Stimulated activated CD8-positive, alpha-beta memory T cell treated with anti-CD3 and anti-CD28 coated beads, Interleukin-15, amount 100 ng/mL, for 24 hours (primary cell): Measurements from ENCODE around the gene DDIT3.

Source experiments
- DNase-seq: peaks from one replicate; pipeline ENCODE4 v3.0.0-alpha.2; 2020; ENCODE audit warnings: low read depth

DDIT3 gene

DNA sequence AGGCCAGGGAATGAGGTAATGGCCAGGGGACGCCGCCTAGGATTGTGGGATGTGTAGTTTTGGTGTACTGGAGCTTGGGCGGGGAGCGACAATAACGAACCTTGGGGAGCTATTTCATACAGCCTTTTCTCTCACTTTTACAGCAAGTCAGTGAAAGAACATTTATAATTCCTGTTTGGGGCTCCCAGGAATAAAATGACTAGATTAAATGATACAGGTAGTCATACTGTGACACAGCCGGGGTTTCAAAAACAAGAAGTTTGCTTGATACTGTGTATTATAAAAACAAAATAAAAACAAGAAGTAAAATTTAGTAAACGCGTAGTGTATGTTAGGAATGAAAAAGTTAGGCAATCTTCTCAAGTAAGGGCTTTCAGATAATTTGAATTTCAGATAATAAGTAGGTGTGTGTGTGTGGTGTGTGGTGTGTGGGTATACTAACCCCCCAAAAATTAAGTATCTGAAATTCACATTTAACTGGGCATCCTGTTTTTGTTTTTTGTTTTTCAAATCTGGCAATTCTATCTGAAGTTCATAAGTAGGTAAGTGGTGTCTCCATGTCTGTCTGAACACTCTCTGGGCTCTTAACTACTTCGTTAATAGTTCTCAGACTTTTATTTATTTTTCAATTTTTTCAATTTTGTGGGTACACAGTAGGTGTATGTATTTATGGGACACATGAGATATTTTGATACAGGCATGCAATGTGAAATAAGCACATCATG, 27.1 kb upstream of the DDIT3 start:
- no peak for DNase-seq

DNA sequence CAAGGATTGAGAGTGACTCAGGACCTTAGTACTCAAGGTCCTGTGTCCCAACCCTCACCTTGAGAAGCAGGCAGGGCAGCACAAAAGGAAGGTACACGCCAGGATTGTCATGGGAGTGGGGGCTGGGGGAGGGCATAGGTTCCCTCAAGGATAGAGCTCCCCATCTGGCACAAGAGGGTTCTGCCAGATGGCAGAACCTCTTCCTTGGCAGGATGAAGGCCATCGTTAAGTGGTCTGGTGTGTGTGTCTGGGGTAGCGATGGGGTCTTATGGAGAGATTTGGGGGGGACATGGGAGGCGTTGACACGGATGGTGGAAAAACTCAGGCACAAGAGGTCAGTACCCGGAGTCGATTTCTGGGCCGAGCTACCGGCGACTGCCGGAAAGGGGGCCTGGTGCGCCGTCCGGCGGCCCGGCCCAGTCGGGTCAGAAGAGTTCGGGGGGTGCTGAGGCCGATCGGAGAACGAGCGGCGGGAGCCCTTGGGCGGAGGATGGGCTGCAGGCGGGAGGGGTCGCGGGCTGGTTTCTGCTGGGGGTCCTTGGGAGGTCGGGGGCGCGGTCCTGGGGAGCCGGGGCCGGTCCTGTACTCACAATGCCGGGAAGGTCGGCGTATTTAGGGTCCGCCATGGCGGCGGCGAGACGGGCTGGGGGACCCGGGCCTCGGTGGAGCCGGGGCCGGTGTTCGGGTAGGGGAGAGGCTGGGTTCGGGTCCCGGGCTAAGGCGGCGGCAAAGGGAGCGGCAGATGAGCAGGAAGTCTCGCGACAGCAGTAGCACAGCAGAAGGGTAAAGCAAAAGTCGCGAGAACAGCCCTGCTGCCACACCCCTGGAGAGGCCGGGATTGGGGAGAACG, 26.3 kb upstream of the DDIT3 start, which contains the start of gene DCTN2:
DCTN2 (minus strand) TSS at position 755 of the 850 bp plus-strand sequence; CDS start at position 626, 129 bp downstream.
- DNase-seq = peak; percentile 65

DNA sequence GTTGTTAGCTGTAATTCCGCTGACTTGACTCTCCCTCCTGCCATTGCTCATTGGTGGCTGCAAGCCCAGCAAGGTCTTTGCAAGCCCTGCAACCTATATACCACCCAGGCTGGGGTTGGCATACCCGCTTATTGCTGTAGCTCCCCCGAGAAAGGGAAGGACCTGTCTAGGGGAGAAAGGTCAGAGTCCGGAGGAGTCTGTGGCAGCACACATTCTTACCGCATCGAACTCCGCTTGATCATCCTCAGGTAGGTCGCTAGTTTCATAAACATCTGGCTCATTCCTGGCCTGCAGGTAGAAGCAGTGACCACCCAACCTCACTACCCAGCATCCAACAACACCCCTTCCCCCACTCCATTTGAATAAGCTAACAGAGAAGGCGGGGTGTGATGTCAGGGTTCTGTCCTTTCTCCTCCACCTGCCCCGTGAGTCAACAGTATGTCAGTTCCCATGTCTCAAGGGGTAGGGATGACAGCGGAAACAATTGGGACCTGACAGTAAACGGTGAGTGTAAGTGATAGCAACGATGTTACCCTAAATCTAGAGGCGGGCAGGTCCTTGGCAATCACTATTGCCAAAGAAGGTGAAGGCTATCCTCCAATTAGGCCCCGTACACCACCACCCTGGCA, 25.6 kb upstream of the DDIT3 start:
- no peak for DNase-seq

DNA sequence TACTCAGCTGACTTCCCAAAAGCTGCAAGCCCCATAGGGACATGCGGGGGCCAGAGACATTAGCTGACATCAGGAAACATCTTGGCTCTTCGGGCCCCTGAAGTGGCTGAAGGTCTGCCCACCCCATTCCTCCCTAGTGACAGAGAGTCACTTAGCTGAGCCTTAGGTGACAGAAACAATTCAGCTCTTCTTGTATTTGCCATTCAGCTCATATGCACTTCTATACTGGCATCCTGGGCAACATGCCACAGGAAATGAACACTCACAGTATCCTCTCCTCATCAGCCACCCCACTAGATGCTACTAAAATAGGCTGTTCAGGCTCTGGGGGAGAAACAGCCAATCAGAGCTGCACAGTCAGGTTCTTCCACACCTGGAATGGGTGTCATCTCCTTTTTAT, 23.3 kb upstream of the DDIT3 start:
- no peak for DNase-seq

GRCh38 chr12:57541717-57542116, 21.4 kb upstream of the DDIT3 start:
- DNase-seq = no peak

GRCh38 chr12:57541001-57541400, 20.7 kb upstream of the DDIT3 start:
- no peak for DNase-seq

GRCh38 chr12:57539134-57539768, 18.9 kb upstream of the DDIT3 start:
- DNase-seq = no peak

DNA sequence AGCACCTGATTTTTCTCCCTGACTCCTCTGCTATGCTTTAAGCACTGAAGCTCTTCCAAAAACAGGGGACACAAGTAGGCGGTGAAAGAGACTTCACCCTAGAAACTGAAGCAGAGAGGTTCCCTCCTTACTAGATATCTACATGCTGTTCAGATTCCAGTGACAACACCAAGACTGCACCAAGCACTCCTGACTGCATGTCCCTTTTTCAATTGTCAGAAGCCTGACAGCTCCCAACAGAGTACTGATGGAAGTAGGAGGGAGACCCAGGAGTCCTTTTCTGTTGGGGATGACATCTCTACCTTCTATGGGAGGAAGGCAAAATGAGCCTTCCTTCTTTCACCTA, 16.3 kb upstream of the DDIT3 start:
- DNase-seq = no peak

GRCh38 chr12:57535764-57536596, 15.7 kb upstream of the DDIT3 start:
- no peak for DNase-seq

GRCh38 chr12:57534991-57535543, 14.8 kb upstream of the DDIT3 start:
- no peak for DNase-seq

DNA sequence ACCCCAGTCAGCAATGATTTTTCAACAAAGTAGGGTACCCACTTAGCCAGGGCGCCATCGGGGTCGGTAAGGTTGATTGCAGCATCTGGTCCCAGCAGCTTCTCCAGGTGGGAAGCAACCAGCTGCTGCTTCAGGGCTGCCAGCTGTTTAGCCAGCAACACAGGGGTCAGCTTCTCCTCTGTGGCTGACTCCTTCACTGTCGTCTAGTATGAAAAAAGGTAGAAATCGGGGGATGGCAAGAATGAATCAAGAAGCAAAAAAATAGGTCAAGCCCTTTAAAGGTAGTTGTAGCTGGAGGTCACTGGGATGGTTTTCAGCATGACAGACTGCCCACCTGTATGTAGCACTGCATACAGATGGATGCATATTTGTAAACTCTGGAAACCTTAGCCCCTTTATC, 13.9 kb upstream of the DDIT3 start:
- DNase-seq = no peak

DNA sequence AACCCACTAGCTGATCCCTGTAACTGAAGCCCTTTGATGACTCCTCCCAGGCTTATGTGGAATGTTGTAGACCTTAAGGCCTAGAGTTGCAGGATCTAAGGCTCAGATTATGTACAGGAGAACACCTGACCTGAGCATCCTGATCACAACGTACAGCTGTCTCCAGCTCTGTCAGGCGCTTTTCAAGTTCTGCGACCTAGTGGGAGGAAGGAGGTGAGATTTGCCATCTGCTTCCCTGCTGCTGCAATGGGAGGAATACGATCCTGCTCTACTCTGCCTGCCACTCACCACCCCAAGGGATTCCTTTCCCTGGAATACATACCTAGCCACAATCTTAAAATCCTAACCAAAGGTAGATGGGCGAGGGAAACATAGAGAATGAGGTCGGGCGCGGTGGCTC, 12.8 kb upstream of the DDIT3 start:
- no peak for DNase-seq

DNA sequence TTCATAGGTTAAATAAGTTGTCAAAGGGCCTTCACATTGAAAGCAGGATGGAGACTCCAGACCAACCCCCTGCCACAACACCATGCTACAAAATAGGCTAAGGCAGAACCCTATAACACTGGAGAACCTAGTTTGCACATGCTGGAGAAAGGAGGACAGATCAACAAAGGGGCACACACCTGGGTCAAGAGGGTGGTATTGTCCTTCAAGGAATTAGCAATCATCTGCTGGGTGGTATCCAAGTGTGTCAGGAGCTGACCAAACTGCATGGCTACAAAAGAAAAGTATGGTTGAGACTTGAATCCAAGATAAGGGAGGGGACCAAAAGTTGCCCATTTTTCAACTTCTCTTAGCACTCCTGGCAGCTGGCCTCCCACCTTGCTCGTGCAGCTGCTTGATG, 11.5 kb upstream of the DDIT3 start:
- DNase-seq = no peak

DNA sequence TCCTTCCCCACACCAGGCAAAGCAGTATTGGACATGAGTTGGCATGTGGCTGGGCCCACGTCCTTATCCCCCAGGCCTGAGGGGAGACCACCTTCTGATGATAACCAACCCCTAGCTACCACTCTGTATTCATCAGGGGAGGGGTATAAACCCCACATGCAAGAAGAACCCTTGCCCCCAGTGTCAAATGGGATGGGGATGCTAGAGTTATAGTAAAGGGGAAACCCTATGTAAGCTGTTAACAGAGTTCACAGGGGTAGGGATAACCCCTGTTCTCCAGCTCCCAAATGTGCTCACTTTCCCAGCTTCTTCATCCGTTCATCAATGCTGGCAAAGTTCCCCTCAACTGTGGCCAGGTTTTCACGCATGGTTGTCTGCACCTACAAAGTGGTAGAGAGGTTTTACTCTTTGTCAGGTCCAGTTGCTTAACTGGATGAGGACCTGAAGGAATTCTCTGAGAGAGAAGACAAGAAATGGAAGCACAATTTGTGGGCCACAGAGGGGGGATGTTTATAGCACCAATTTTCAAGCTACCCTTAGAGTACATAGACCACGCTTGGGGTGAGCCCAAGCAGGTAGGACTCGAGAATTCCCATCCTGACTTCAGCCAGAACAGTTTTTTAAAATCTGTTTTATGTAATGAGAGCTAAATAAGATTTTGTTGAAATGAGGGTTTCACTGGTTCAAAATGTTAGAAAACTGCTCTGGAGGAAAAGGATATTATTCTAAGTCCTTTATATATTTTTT, 10.3 kb upstream of the DDIT3 start:
- no peak for DNase-seq

DNA sequence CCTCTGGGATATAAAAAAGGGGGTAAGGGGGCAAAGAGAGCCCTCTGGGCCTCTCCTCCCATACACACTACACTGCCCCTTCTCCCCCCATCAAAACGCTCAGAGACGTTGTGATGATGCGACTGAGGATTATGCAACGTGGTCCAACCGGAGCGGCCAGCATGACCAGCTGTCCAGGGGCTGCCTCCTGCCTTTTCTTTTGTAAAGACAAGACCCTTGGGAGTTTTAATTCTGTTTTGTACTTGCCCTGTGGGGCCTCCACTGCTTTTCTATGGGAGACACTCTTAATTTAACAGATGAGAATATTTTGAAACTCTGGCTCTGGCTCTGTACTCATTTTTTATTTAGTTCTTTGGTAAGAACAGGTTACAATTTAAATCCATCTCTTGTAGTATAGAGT, 9.5 kb upstream of the DDIT3 start:
- DNase-seq = no peak

DNA sequence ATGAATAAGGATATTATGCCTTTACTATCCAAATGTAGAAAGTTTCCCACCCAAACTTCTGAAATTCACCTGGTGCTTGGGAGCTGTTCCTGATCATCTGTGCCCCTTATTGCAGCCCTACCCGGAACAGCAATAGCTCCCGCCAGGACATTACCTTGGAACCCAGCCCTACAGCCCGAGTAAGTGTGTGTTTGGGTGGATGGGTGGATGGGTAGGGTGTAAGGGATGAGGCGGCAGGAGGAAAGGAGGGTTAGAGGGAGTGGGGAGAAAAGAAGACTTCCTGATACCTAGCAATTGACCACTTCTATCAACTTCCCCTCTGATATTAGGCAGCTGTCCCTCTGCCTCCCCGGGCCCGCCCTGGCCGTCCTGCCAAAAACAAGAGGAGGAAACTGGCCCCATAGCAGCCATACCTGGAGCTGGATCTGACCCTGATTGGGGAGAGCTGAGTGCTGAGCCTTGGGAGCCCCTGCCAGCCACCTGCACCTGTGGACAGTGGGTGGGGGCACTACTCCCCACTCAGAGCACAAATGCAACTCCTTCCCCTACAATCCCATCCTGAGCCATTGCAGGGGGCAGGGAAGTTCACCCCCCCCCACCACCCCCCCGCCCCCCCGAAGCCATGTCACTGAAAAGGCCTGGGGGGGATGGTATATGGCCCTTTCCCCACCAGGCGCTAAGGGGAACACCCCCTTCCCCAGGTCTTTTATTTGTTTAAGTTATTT, 8.7 kb upstream of the DDIT3 start:
- no peak for DNase-seq

DNA sequence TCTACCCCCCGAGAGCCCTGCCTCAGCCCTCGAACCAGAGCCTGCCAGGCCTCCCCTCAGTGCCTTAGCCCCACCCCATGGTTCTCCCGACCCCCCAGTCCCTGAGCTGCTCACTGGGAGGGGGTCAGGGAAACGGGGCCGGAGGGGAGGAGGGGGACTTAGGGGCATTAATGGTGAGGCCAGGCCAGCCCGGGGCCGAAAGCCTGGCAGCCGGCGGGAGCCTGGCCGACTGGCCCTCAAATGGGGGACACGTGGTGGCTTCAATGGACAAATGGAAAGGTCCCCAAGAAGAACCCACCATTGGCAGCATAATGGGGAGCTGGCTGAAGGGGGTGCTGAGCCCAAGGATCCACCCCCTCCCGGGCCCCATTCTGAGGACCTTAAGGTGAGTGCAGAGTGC, 7.9 kb upstream of the DDIT3 start:
- DNase-seq = no peak

GRCh38 chr12:57527184-57527583, 6.9 kb upstream of the DDIT3 start:
- no peak for DNase-seq

DNA sequence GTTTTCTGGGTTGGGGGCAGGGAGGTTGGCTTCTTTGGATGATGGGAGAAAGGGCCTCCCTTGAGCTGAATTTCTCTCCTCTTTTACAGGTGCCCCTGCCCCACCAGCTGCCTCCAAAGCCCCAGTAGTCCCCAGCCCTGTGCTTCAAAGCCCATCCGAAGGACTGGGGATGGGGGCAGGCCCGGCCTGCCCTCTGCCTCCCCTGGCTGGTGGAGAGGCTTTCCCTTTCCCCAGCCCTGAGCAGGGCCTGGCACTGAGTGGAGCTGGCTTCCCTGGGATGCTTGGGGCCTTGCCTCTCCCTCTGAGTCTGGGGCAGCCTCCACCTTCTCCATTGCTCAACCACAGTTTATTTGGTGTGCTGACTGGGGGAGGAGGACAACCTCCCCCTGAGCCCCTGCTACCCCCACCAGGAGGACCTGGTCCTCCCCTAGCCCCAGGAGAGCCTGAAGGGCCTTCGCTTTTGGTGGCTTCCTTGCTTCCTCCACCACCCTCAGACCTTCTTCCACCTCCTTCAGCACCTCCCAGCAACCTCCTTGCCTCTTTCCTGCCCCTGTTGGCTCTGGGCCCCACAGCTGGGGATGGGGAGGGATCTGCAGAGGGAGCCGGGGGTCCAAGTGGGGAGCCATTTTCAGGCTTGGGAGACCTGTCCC, 6.3 kb upstream of the DDIT3 start:
- no peak for DNase-seq
